ENCODE results near the gene SEC61A2.
A peak's percentile ranks its signal among the peaks of the same experiment; 100 is the strongest.
"Not testable (repeated sequence)": the region's sequence is repeated elsewhere in the genome, so short reads cannot be mapped to it uniquely, and the experiment has no call there.

SEC61A2 gene

DNA sequence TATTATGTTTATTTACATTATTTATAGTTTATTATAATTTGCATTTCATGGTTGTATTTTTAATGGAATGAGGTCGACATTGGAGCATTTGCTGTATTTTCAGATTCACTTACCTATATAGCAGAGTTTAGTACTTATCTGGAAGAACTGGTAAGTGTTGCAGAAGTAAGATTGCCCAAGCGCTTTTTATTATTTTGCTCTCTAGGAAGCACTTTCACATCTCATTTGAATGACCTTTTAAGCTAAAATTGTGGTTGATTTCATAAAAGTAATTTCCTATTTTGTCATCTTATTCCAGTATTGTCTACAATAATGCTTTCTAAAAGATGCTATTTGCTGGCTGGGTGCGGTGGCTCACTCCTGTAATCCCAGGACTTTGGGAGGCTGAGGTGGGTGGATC, 28.6 kb downstream of the SEC61A2 start:
- DNase-seq: no peak

GRCh38 chr10:12160664-12161063, 31.2 kb downstream of the SEC61A2 start:
- no peak for DNase-seq

- no peak for DNase-seq
Observed at GRCh38 chr10:12162927-12163326, 33.5 kb downstream of the SEC61A2 start.

DNA sequence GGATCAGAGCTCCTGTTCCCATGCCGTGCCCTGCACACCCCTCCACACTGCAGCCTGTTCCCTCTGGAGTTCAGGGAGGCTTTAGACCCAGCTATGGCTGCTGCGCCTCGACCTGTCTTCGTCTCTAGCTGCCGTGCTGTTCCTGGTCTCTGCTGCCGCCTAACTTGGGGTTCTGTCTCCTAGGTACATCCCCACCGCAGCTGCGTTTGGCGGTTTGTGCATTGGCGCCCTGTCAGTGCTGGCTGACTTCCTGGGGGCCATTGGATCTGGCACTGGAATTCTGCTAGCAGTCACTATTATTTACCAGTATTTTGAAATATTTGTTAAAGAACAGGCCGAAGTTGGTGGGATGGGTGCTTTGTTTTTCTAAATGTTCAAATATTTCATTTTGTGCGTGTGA, 34.6 kb downstream of the SEC61A2 start:
- DNase-seq: no peak

GRCh38 chr10:12165036-12165435, 35.6 kb downstream of the SEC61A2 start:
- no peak for DNase-seq

- no peak for DNase-seq
Observed at GRCh38 chr10:12165999-12166775, 36.7 kb downstream of the SEC61A2 start.

DNA sequence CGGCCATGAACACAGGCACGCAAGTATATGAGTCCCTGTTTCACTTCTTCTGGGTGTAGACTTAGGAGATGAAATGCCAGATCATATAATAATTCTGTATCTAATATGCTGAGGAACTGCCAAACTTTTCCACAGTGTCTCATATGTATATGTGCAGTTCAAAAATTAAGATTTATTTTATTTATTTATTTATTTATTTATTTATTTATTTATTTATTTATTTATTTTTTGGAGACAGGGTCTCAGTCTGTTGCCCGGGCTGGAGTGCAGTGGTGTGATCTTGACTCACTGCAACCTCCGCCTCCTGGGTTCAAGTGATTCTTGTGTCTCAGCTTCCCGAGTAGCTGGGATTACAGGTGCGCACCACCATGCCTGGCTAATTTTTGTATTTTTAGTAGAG, 42.0 kb downstream of the SEC61A2 start:
- not testable (repeated sequence) for DNase-seq

DNA sequence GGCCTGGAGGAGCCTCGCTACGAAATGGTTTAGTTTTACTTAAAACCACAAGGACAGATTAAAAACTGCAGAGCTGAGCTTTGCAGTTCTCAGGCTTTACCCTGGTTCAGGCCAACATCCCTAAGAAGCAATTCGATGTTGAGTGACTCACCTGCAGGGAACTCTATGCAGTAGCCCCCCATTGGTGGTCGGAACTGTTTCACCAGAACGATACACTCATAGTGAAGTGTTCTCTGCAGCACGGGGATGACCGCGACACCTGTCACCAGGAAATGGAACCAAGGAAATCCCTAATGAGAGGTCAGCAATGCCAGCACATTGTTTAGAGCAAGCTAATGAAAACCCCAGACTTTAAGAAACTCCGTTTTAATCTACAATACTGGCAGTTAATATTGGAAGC, 48.2 kb downstream of the SEC61A2 start:
- DNase-seq: no peak

DNA sequence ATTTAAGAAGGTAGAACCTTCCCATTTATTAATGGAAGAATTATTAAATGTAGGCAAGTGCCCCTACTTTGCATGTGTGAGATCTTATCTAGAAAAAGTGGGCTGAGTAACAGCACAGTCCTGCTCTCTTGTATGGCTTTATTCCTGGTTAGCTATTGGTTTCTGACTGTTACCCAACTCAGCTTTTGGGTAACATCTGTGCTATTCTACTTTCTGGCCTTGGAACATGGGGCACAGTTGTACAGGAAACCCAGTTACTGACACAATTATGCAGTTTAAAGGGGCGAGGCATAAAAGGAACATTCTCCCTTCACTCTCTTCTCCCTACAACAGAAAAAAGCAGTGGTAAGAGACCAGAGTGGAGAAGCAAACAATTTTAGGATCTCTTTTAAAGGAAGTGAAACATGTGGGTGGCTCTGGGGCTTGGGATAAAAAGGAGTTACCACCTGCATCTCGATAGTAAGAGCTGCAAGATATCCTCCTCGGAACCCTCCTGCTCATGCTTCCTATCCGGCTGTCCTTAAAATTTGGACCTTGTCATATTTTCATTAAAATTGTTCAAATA, 50.2 kb downstream of the SEC61A2 start:
- DNase-seq: no peak

GRCh38 chr10:12180221-12180974, 50.9 kb downstream of the SEC61A2 start:
- no peak for DNase-seq

DNA sequence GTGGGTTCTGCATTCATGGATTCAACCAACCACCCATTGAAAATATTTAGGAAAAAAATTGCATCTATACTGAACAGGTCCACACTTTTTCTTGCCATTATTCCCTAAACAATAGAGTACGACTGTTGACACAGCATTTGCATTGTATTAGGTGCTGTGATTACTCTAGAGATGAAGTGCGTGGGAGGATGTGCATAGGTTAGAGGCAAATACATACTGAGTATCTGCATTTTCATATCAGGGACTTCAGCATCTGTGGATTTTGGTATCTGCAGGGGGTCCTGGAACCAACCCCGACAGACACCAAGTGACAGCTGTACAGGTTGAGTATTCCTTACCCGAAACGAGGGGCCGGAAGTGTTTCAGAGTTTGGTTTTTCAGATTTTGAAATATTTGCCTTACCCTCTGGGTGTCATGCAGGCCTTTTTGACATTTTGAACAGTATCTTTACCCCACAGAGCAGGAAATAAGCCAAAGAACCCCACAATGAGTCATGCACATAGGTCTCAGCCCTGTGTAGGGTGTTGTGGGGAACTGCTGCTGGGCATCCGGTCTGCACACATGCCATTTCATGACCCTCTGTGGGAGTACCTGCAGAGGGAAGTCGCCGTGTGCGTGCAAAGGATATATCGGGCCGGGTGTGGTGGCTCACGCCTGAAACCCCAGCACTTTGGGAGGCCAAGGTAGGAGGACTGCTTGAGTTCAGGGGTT, 51.7 kb downstream of the SEC61A2 start:
- no peak for DNase-seq

DNA sequence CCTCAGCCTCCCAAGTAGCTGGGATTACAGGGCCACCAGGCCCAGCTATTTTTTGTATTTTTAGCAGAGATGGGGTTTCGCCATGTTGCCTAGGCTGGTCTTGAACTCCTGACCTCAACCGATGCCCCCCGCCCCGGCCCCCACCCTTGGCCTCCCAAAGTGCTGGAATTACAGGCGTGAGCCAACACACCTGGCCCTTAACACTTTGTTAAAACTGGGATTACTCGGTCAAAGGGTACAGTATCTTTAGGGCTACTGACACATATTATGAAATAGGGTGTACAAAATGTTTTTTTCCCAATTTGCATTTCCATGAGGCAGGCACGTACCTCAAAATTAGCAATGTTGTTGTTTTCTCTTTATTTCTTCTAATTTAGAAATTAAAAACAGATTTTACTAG, 54.7 kb downstream of the SEC61A2 start:
- no peak for DNase-seq

GRCh38 chr10:12186323-12186722, 56.8 kb downstream of the SEC61A2 start:
- no peak for DNase-seq

- DNase-seq: no peak
Observed at GRCh38 chr10:12187321-12187905, 57.9 kb downstream of the SEC61A2 start.

GRCh38 chr10:12188656-12189055, 59.2 kb downstream of the SEC61A2 start:
- DNase-seq: no peak

DNA sequence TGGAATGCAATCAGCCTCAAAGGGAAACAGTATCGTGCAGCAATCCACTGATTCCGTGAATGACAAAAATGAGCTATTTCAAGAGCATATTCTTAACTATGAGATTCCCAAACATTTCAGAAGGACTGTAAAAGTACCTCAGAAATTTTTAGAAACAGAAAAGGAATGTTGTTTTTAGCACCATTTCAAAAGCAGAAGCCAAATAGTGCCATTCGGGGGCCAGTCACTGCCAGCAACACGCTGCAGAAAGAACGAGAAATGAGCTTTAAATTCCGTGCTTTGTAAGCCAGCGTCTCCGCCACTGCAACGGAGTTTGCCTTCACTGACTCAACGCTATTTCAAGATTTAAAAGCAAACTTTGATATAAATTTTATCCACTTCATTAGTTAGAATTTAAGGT, 59.9 kb downstream of the SEC61A2 start:
- no peak for DNase-seq

GRCh38 chr10:12191715-12192114, 62.2 kb downstream of the SEC61A2 start:
- DNase-seq: no peak

DNA sequence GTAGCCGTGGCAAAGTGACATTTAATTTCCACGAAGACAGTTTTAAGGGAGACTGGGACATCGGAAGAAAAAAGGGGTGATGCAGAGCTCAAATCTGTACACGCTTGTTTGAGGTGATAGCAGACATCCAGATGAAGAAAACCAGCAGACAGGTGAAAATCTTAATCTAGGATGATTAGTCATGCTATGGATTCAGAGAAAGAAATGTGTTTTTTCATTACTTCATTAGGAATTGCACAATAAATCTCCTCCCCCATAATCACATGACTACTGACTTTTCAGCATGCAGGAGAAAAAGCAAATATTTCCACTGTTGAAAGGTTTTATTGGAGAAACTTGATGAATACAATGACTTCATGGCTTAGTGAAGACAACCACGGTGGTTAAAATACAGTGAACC, 63.7 kb downstream of the SEC61A2 start:
- DNase-seq: no peak

DNA sequence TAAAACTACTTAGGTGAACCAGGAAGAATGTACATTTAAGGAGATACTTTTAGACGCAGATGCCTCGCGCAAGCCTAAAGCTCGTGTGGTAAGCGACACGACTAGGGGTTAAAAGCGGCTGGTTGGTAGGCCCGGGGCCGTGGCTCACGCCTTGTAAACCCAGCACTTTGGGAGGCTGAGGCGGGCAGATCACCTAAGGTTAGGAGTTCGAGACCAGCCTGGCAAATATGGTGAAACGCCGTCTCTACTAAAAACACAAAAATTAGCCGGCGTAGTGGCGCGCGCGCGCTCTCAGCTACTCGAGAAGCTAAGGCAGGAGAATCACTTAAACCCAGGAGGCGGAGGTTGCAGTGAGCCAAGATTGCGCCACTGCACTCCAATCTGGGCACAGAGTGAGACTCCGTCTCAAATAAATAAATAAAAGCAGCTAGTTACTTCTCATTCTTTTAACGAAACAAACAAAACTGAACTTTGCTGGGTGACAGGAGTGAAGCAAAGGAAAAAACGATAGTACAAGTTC, 65.3 kb downstream of the SEC61A2 start:
- peak in 17 of 56 donors; percentile 3 to 36 (median 13) for DNase-seq

GRCh38 chr10:12195281-12195602, 65.8 kb downstream of the SEC61A2 start:
- DNase-seq: no peak

Measured in amygdala (tissue), 56 donors.